Hepatocyte (in vitro differentiated cells): ENCODE measurements around the gene FTCD. TPM values are rescaled to one million over a fixed set of nuclear protein-coding genes. Genes with fewer than 3 reads are reported as not detected.
A peak's percentile ranks its signal among the peaks of the same experiment; 100 is the strongest.

Source experiments
- DNase-seq: peaks from one replicate; pipeline ENCODE4 v3.0.0-alpha.2; 2016; ENCODE audit warnings: low spot score
- H2AFZ ChIP-seq: fragments of 200-600 bp; sonication (generic); 2 replicates; pipeline ENCODE4 v1.6.0; 2016; ENCODE audit warnings: antibody characterized with exemption, mild to moderate bottlenecking
- H3K27ac ChIP-seq: fragments of 200-600 bp; sonication (generic); 2 replicates; pipeline ENCODE4 v1.5.1; 2016; ENCODE audit warnings: mild to moderate bottlenecking
- H3K27me3 ChIP-seq: fragments of 200-600 bp; sonication (generic); 2 replicates; pipeline ENCODE4 v1.6.1; 2016
- H3K36me3 ChIP-seq: fragments of 200-600 bp; sonication (generic); replicated peaks from 2 replicates; pipeline ENCODE4 v1.5.1; 2016; ENCODE audit warnings: low read depth; ENCODE audit not compliant: insufficient read depth
- H3K4me1 ChIP-seq: fragments of 200-600 bp; sonication (generic); 2 replicates; pipeline ENCODE4 v1.5.1; 2016; ENCODE audit warnings: mild to moderate bottlenecking, moderate library complexity; ENCODE audit not compliant: insufficient read depth
- H3K4me2 ChIP-seq: fragments of 200-600 bp; sonication (generic); 2 replicates; pipeline ENCODE4 v1.6.0; 2016
- H3K4me3 ChIP-seq: fragments of 200-600 bp; sonication (generic); 2 replicates; pipeline ENCODE4 v1.5.1; 2016; ENCODE audit warnings: mild to moderate bottlenecking
- H3K79me2 ChIP-seq: fragments of 200-600 bp; sonication (generic); 2 replicates; pipeline ENCODE4 v1.6.0; 2017; ENCODE audit warnings: mild to moderate bottlenecking
- H3K9me2 ChIP-seq: fragments of 200-600 bp; sonication (generic); replicated peaks from 2 replicates; pipeline ENCODE4 v1.6.0; 2017; ENCODE audit warnings: mild to moderate bottlenecking; ENCODE audit not compliant: insufficient read depth
- H3K9me3 ChIP-seq: fragments of 200-600 bp; sonication (generic); 2 replicates; pipeline ENCODE4 v1.5.1; 2016; ENCODE audit warnings: low read depth, mild to moderate bottlenecking
- H4K20me1 ChIP-seq: fragments of 200-600 bp; sonication (generic); 2 replicates; pipeline ENCODE4 v1.6.0; 2016; ENCODE audit warnings: mild to moderate bottlenecking; ENCODE audit not compliant: insufficient read depth, poor library complexity, severe bottlenecking
- CTCF ChIP-seq: fragments of 200-600 bp; sonication (generic); IDR thresholded peaks from 2 replicates; pipeline ENCODE4 v1.5.1; 2016; ENCODE audit warnings: antibody characterized with exemption, mild to moderate bottlenecking; ENCODE audit not compliant: poor library complexity
- EZH2 ChIP-seq: fragments of 200-600 bp; sonication (generic); IDR thresholded peaks from 2 replicates; pipeline ENCODE4 v1.6.1; 2016; ENCODE audit warnings: antibody characterized with exemption, mild to moderate bottlenecking, borderline replicate concordance
- EZH2phosphoT487 ChIP-seq: fragments of 200-600 bp; sonication (generic); IDR thresholded peaks from one replicate; pipeline ENCODE4 v1.6.1; 2018; ENCODE audit warnings: antibody characterized with exemption, mild to moderate bottlenecking, low read depth, moderate library complexity; ENCODE audit not compliant: unreplicated experiment, severe bottlenecking
- WGBS: methylation state at CpG from one replicate; pipeline ENCODE4 v1.1.6; 2016; ENCODE audit warnings: low lambda C conversion rate; ENCODE audit errors: missing lambda C conversion rate; 5-methylcytosine and 5-hydroxymethylcytosine counted together
- polyA plus RNA-seq: library from polyadenylated mRNA; unstranded; fragments of >200 nt; fragmentation: Nextera tagmentation; extraction: Ambion mirVana; gene quantifications from 2 replicates; pipeline ENCODE4 v1.2.1, GENCODE V29; 2016
- total RNA-seq: library from RNA; depleted of rRNA; stranded (reverse); fragments of >200 nt; gene quantifications from 2 replicates; pipeline ENCODE4 v1.2.3, GENCODE V29; 2014

Gene FTCD
- total and polyA plus RNA-seq, 2 experiments from 2014 or later = 27.5 to 76.8 TPM

DNA sequence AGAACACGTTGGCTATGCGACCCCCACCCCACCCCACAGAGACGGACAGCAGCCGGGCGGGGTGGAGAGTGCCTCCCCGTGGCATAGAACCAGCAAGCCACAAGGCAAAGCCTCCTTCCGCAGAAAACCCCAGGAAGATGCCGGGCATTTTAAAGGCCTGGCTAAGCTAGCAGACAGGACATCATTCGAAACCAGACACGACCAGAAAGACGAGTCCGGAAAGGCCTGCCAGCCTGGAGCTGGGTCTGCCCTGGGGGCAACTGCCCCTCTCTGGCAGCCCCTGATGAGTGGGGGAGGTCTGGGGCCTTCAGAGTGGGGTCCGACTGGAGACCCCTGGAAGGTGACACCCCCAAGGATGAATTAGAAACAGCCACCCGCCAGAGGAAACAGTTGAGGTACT, 8.5 kb downstream of the FTCD start:
- no peaks in the 10 kb centered on the region for H3K9me2 ChIP-seq
- H3K4me2 ChIP-seq = no peak overlapping the region
- H3K4me3 ChIP-seq = no peak overlapping the region
- no peaks in the 10 kb centered on the region for H4K20me1 ChIP-seq
- H3K27ac ChIP-seq = peak overlapping the region; percentile 46
- H3K27me3 ChIP-seq = no peaks in the 10 kb centered on the region
- H3K4me1 ChIP-seq = peaks cover 8% of the 10 kb centered on the region
- no peaks in the 10 kb centered on the region for H3K79me2 ChIP-seq
- H2AFZ ChIP-seq = no peak overlapping the region
- no peaks in the 10 kb centered on the region for H3K9me3 ChIP-seq
- WGBS = 66% methylated on average over 14 of the region's 14 CpGs
- H3K36me3 ChIP-seq = no peaks in the 10 kb centered on the region
- TF ChIP-seq CTCF (no peak), EZH2phosphoT487 (no peak), EZH2 (no peak)
- no peak for DNase-seq

DNA sequence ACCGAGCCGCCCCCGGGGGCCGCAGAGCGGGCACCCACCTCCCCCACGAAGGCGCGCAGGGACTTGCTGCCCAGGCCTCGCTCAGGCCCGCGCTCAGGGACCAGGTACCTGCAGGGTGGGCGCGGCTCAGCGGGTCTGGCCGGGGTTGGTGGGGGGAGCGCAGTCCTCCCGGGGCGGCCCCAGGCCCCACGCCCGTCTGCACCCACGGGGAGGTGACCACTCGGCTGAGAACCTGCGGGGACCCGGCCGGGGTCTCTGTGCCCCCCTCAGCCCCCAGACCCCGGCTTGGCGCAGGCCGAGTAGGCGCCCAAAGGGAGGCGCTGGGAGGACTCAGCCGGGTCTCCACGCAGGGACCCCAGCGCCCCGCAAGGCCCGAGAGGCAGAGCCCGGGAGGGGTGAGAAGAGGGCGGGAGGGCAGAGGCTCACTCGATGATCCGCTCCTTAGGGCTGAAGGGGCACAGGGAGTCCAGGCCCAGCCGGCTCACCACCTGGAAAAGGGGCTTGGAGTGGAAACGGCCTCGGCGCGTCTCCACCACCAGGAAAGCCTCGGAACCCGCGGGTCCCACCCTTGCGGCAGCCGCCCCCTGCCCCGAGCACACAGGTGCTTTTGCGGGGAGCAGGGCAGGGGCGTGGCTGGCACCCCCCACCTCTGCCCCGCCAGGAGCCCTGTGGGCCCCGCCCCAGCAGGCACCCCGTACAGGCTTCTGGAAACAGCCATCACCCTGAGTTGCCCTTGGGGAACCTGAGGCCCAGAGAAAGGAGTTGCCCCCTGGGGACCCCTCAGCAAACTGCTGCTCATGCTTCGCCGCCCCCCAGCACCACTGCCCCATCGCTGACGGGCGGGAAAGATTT, 9.3 kb downstream of the FTCD start:
- H3K4me3 ChIP-seq = no peak overlapping the region
- H3K36me3 ChIP-seq = no peaks in the 10 kb centered on the region
- no peaks in the 10 kb centered on the region for H3K9me3 ChIP-seq
- WGBS = 91% methylated on average over 32 of the region's 60 CpGs
- H3K9me2 ChIP-seq = no peaks in the 10 kb centered on the region
- no peaks in the 10 kb centered on the region for H3K79me2 ChIP-seq
- no peak overlapping the region for H3K27ac ChIP-seq
- no peaks in the 10 kb centered on the region for H4K20me1 ChIP-seq
- no peak for TF ChIP-seq EZH2
- no peak for TF ChIP-seq EZH2phosphoT487
- TF ChIP-seq CTCF = no peak
- H3K27me3 ChIP-seq = no peaks in the 10 kb centered on the region
- no peak overlapping the region for H3K4me2 ChIP-seq
- no peak overlapping the region for H2AFZ ChIP-seq
- no peak for DNase-seq
- H3K4me1 ChIP-seq = peaks cover 8% of the 10 kb centered on the region

GRCh38 chr21:46145159-46145839, 10.1 kb downstream of the FTCD start:
- no peaks in the 10 kb centered on the region for H3K79me2 ChIP-seq
- H4K20me1 ChIP-seq = no peaks in the 10 kb centered on the region
- no peak overlapping the region for H3K4me3 ChIP-seq
- no peaks in the 10 kb centered on the region for H3K36me3 ChIP-seq
- peaks cover 8% of the 10 kb centered on the region for H3K4me1 ChIP-seq
- no peaks in the 10 kb centered on the region for H3K27me3 ChIP-seq
- H2AFZ ChIP-seq = no peak overlapping the region
- TF ChIP-seq CTCF = no peak
- TF ChIP-seq EZH2phosphoT487 = no peak
- no peak for TF ChIP-seq EZH2
- 95% methylated on average over 12 of the region's 51 CpGs for WGBS
- H3K4me2 ChIP-seq = no peak overlapping the region
- H3K27ac ChIP-seq = no peak overlapping the region
- no peak for DNase-seq
- H3K9me3 ChIP-seq = no peaks in the 10 kb centered on the region
- H3K9me2 ChIP-seq = no peaks in the 10 kb centered on the region
